Osteoblast (primary cell): Measurements from ENCODE around the gene ZNF778. TPM values are rescaled to one million over a fixed set of nuclear protein-coding genes. Genes with fewer than 3 reads are reported as not detected.

Experiments
- DNase-seq: peaks from one replicate; pipeline ENCODE4 v3.0.0; 2011; ENCODE audit warnings: low spot score, mixed read lengths; ENCODE audit not compliant: insufficient read length; ENCODE audit errors: missing footprints
- H2AFZ ChIP-seq: 2 replicates; pipeline ENCODE4 v1.6.0; 2011; ENCODE audit warnings: mild to moderate bottlenecking, low read length
- H3K27ac ChIP-seq: 2 replicates; pipeline ENCODE4 v1.5.1; 2011; ENCODE audit warnings: mild to moderate bottlenecking, low read depth, low read length, moderate library complexity
- H3K27me3 ChIP-seq: 2 replicates; pipeline ENCODE4 v1.6.0; 2012; ENCODE audit warnings: mild to moderate bottlenecking, control low read depth, inconsistent platforms, low read length, moderate library complexity; ENCODE audit not compliant: insufficient read depth
- H3K36me3 ChIP-seq: 2 replicates; pipeline ENCODE4 v1.5.1; 2011; ENCODE audit warnings: mild to moderate bottlenecking, low read length, control low read depth, moderate library complexity; ENCODE audit not compliant: insufficient read depth
- H3K4me1 ChIP-seq: 2 replicates; pipeline ENCODE4 v1.5.1; 2011; ENCODE audit warnings: mild to moderate bottlenecking, low read length, control low read depth, moderate library complexity; ENCODE audit not compliant: insufficient read depth
- H3K4me2 ChIP-seq: 2 replicates; pipeline ENCODE4 v1.6.0; 2011; ENCODE audit warnings: mild to moderate bottlenecking, low read length; ENCODE audit not compliant: insufficient read depth
- H3K4me3 ChIP-seq: fragments of 200-600 bp; sonication (generic); 3 replicates; pipeline ENCODE4 v1.5.1; 2012; ENCODE audit warnings: mild to moderate bottlenecking, low read length, inconsistent platforms; ENCODE audit not compliant: insufficient read depth
- H3K79me2 ChIP-seq: 2 replicates; pipeline ENCODE4 v1.6.0; 2012; ENCODE audit warnings: mild to moderate bottlenecking, low read length, control low read depth, inconsistent platforms; ENCODE audit not compliant: insufficient read depth
- H3K9me3 ChIP-seq: 2 replicates; pipeline ENCODE4 v1.5.1; 2011; ENCODE audit warnings: low read depth, low read length, control low read depth
- H4K20me1 ChIP-seq: 2 replicates; pipeline ENCODE4 v1.6.0; 2012; ENCODE audit warnings: mild to moderate bottlenecking, low read length, control low read depth; ENCODE audit not compliant: insufficient read depth
- total RNA-seq: library from RNA; depleted of rRNA; stranded (reverse); fragments of >200 nt; gene quantifications from 2 replicates; pipeline ENCODE4 v1.2.3, GENCODE V29; 2012
- TF ChIP-seq, protein P1 (sequence below): IDR thresholded peaks from 2 replicates; pipeline ENCODE4 v1.5.1; 2011; ENCODE audit warnings: mild to moderate bottlenecking, low read depth, low read length, moderate library complexity; ENCODE audit errors: extremely low read depth

Gene ZNF778
- total RNA-seq, 1 donor = 8.7 TPM

DNA sequence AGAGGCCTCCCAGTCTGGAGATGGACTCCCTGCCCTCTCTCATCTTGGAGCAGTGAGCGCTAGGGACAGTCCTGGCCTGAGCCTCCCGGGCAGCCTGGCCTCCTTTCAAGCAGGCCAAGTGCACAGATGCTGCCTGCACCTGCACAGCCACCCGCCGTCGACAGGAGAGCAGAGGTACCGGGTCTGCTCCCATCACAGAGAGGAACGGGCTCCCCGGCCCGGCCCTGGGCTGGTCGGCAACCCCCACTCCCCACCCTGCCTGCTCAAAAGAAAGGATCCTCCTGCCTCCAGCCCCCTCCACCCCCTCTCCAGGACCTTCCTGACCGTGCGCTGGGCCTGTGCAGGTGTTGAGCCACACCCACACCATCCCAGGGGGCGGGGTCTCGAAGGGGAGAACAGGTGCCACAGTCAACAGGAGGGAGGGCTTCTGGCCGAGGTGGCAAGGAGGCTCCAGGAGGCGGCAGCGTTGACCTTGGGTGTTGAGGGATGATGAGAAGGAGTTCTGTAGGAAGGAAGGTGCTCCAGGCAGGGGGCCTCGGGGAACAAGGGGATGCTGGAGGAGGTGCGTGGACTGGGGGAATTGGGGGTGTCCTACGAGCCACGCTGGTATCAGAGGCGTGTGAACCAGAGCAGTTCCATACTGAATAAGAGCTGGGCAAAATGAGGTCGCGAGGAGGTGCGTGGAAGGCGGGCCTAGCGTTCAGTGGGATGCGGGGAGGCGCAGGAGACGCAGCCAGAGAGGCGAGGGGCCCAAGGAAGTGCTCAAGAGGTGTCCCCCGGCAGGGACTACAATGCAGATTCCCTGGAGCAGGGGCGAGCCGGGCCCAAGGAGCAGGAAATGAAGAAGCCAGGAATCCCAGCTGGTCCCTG, 46.9 kb upstream of the ZNF778 start:
- TF ChIP-seq, protein P1, sequence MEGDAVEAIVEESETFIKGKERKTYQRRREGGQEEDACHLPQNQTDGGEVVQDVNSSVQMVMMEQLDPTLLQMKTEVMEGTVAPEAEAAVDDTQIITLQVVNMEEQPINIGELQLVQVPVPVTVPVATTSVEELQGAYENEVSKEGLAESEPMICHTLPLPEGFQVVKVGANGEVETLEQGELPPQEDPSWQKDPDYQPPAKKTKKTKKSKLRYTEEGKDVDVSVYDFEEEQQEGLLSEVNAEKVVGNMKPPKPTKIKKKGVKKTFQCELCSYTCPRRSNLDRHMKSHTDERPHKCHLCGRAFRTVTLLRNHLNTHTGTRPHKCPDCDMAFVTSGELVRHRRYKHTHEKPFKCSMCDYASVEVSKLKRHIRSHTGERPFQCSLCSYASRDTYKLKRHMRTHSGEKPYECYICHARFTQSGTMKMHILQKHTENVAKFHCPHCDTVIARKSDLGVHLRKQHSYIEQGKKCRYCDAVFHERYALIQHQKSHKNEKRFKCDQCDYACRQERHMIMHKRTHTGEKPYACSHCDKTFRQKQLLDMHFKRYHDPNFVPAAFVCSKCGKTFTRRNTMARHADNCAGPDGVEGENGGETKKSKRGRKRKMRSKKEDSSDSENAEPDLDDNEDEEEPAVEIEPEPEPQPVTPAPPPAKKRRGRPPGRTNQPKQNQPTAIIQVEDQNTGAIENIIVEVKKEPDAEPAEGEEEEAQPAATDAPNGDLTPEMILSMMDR = no peak

GRCh38 chr16:89171216-89172170, 46.0 kb upstream of the ZNF778 start, which contains the start of gene CDH15:
Gene CDH15, plus strand, starts transcription at chr16:89171748. Its CDS starts 84 bp downstream, at chr16:89171832.
- H3K4me1 ChIP-seq = peaks cover 18% of the 10 kb centered on the region
- TF ChIP-seq, protein P1 = no peak
- H4K20me1 ChIP-seq = no peaks in the 10 kb centered on the region
- H3K36me3 ChIP-seq = no peaks in the 10 kb centered on the region
- H3K4me3 ChIP-seq = peak within 1 kb of the TSS; percentile 47
- peak; percentile 100 for DNase-seq
- H3K27me3 ChIP-seq = peaks cover 5% of the 10 kb centered on the region
- no peaks in the 10 kb centered on the region for H3K79me2 ChIP-seq
- no peak within 1 kb of the TSS for H2AFZ ChIP-seq
- H3K9me3 ChIP-seq = no peaks in the 10 kb centered on the region
- no peak within 1 kb of the TSS for H3K27ac ChIP-seq
- H3K4me2 ChIP-seq = peak within 1 kb of the TSS; percentile 61

More for the DNA sequence above, 46.9 kb upstream of the ZNF778 start:
- peaks cover 5% of the 10 kb centered on the region for H3K27me3 ChIP-seq
- H3K9me3 ChIP-seq = no peaks in the 10 kb centered on the region
- peak; percentile 85 for DNase-seq
- no peaks in the 10 kb centered on the region for H3K79me2 ChIP-seq
- H3K36me3 ChIP-seq = no peaks in the 10 kb centered on the region
- H2AFZ ChIP-seq = no peak overlapping the region
- H3K4me2 ChIP-seq = no peak overlapping the region
- no peak overlapping the region for H3K4me3 ChIP-seq
- peaks cover 15% of the 10 kb centered on the region for H3K4me1 ChIP-seq
- H3K27ac ChIP-seq = no peak overlapping the region
- H4K20me1 ChIP-seq = no peaks in the 10 kb centered on the region

- Histone ChIP-seq H3K9me3 (no peaks in the 10 kb centered on the region), H3K4me3 (no peak overlapping the region), H4K20me1 (no peaks in the 10 kb centered on the region), H3K27ac (no peak overlapping the region), H3K36me3 (no peaks in the 10 kb centered on the region), H3K4me2 (no peak overlapping the region), H2AFZ (no peak overlapping the region), H3K27me3 (peaks cover 5% of the 10 kb centered on the region), H3K79me2 (no peaks in the 10 kb centered on the region), H3K4me1 (peaks cover 14% of the 10 kb centered on the region)
- peak; percentile 85 for DNase-seq
- TF ChIP-seq, protein P1 = no peak
These were observed 45.4 kb upstream of the ZNF778 start for GRCh38 chr16:89172171-89172527.
